HK-2 (cell line): ENCODE data around the gene MPZL1.
"Not testable (repeated sequence)": the region's sequence is repeated elsewhere in the genome, so short reads cannot be mapped to it uniquely, and the experiment has no call there.

Source experiments
- DNase-seq: peaks from one replicate; pipeline ENCODE4 v3.0.0-alpha.2; 2018; ENCODE audit not compliant: unreplicated experiment

Gene MPZL1

GRCh38 chr1:167808690-167809089 lies 86.9 kb downstream of the MPZL1 start:
- no peak for DNase-seq

- no peak for DNase-seq
Observed at GRCh38 chr1:167812972-167813371, 91.2 kb downstream of the MPZL1 start.

- DNase-seq, result no peak
Observed at GRCh38 chr1:167815650-167816049, 93.9 kb downstream of the MPZL1 start.

GRCh38 chr1:167819849-167820683 lies 98.3 kb downstream of the MPZL1 start:
- peak; percentile 95 for DNase-seq

GRCh38 chr1:167820684-167821355 lies 99.0 kb downstream of the MPZL1 start:
- peak; percentile 60 for DNase-seq

- DNase-seq, result no peak
Observed at GRCh38 chr1:167821356-167821685, 99.5 kb downstream of the MPZL1 start.

GRCh38 chr1:167821969-167822685 lies 100.3 kb downstream of the MPZL1 start:
- no peak for DNase-seq

GRCh38 chr1:167824163-167824794 lies 102.5 kb downstream of the MPZL1 start:
- no peak for DNase-seq

- no peak for DNase-seq
Observed at GRCh38 chr1:167825419-167826079, 103.8 kb downstream of the MPZL1 start.

- no peak for DNase-seq
Observed at GRCh38 chr1:167826127-167826526, 104.3 kb downstream of the MPZL1 start.

- DNase-seq, result no peak
Observed at GRCh38 chr1:167829868-167830267, 108.1 kb downstream of the MPZL1 start.

GRCh38 chr1:167830668-167831067 lies 108.9 kb downstream of the MPZL1 start:
- DNase-seq, result not testable (repeated sequence)

- DNase-seq, result no peak
Observed at GRCh38 chr1:167832693-167833092, 110.9 kb downstream of the MPZL1 start.

GRCh38 chr1:167833904-167834303 lies 112.1 kb downstream of the MPZL1 start:
- no peak for DNase-seq

GRCh38 chr1:167836197-167836596 lies 114.4 kb downstream of the MPZL1 start:
- no peak for DNase-seq

GRCh38 chr1:167837326-167837725 lies 115.5 kb downstream of the MPZL1 start:
- DNase-seq, result no peak

GRCh38 chr1:167839009-167839408 lies 117.2 kb downstream of the MPZL1 start:
- DNase-seq, result no peak
